Gastrocnemius medialis (tissue), 4 donors: ENCODE data around the gene CACNA2D3.

ENCODE experiments used
- POLR2A ChIP-seq, 2 donors: fragments of 450-650 bp; IDR thresholded peaks; one replicate each; pipeline ENCODE4 v1.6.1; 2017; ENCODE audit warnings: antibody characterized with exemption in 2 of 2, mild to moderate bottlenecking in 2 of 2, moderate library complexity in 2 of 2
- TF ChIP-seq, protein P1 (sequence below), 5 experiments: fragments of 450-650 bp in 3 of 5; fragments of 200-600 bp in 2 of 5; sonication (generic) in 2 of 5; IDR thresholded peaks in 4 of 5; conservative IDR thresholded peaks in 1 of 5; 1 replicate in 4 of 5; 2 replicates in 1 of 5; pipeline ENCODE4 v1.5.1; 2016 to 2019; ENCODE audit warnings: antibody characterized with exemption in 5 of 5, mild to moderate bottlenecking in 3 of 5, moderate library complexity in 3 of 5

- TF ChIP-seq POLR2A (IDR thresholded peaks at IDR 0.05), result no peak
- TF ChIP-seq, protein P1, sequence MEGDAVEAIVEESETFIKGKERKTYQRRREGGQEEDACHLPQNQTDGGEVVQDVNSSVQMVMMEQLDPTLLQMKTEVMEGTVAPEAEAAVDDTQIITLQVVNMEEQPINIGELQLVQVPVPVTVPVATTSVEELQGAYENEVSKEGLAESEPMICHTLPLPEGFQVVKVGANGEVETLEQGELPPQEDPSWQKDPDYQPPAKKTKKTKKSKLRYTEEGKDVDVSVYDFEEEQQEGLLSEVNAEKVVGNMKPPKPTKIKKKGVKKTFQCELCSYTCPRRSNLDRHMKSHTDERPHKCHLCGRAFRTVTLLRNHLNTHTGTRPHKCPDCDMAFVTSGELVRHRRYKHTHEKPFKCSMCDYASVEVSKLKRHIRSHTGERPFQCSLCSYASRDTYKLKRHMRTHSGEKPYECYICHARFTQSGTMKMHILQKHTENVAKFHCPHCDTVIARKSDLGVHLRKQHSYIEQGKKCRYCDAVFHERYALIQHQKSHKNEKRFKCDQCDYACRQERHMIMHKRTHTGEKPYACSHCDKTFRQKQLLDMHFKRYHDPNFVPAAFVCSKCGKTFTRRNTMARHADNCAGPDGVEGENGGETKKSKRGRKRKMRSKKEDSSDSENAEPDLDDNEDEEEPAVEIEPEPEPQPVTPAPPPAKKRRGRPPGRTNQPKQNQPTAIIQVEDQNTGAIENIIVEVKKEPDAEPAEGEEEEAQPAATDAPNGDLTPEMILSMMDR (IDR thresholded peaks at IDR 0.05 in 4 of 5, conservative IDR thresholded peaks at IDR 0.05 in 1 of 5), result no peak
These were observed 670.2 kb downstream of the CACNA2D3 start for GRCh38 chr3:54792584-54792983.
